ENCODE data around the gene NPTX1. TPM values are rescaled to one million over a fixed set of nuclear protein-coding genes. Genes with fewer than 3 reads are reported as not detected.
"Not testable (repeated sequence)": the region's sequence is repeated elsewhere in the genome, so short reads cannot be mapped to it uniquely, and the experiment has no call there.

Gene NPTX1
- total RNA-seq, 1 donor from 2014 or later = 0.10 TPM

GRCh38 chr17:80510132-80510531, 33.7 kb upstream of the NPTX1 start:
- H3K4me1 Mint-ChIP-seq (ENCODE audit: unreplicated experiment) = peaks cover 3% of the 10 kb centered on the region
- no peak overlapping the region for H3K27ac Mint-ChIP-seq (ENCODE audit: unreplicated experiment)
- H3K36me3 Mint-ChIP-seq (ENCODE audit: low read depth, unreplicated experiment) = no peaks in the 10 kb centered on the region
- no peak for DNase-seq (ENCODE audit: low spot score)
- no peaks in the 10 kb centered on the region for H3K27me3 Mint-ChIP-seq (ENCODE audit: unreplicated experiment)
- no peaks in the 10 kb centered on the region for H3K9me3 Mint-ChIP-seq (ENCODE audit: unreplicated experiment)
- no peak overlapping the region for H3K4me3 Mint-ChIP-seq (ENCODE audit: unreplicated experiment)
- TF ChIP-seq, protein P1, sequence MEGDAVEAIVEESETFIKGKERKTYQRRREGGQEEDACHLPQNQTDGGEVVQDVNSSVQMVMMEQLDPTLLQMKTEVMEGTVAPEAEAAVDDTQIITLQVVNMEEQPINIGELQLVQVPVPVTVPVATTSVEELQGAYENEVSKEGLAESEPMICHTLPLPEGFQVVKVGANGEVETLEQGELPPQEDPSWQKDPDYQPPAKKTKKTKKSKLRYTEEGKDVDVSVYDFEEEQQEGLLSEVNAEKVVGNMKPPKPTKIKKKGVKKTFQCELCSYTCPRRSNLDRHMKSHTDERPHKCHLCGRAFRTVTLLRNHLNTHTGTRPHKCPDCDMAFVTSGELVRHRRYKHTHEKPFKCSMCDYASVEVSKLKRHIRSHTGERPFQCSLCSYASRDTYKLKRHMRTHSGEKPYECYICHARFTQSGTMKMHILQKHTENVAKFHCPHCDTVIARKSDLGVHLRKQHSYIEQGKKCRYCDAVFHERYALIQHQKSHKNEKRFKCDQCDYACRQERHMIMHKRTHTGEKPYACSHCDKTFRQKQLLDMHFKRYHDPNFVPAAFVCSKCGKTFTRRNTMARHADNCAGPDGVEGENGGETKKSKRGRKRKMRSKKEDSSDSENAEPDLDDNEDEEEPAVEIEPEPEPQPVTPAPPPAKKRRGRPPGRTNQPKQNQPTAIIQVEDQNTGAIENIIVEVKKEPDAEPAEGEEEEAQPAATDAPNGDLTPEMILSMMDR (IDR thresholded peaks at IDR 0.05; ENCODE audit: unreplicated experiment) = no peak

- Mint-ChIP-seq H3K36me3 (ENCODE audit: low read depth, unreplicated experiment) (no peaks in the 10 kb centered on the region), H3K4me1 (ENCODE audit: unreplicated experiment) (peaks cover 3% of the 10 kb centered on the region), H3K9me3 (ENCODE audit: unreplicated experiment) (no peaks in the 10 kb centered on the region), H3K27ac (ENCODE audit: unreplicated experiment) (no peak overlapping the region), H3K27me3 (ENCODE audit: unreplicated experiment) (no peaks in the 10 kb centered on the region), H3K4me3 (ENCODE audit: unreplicated experiment) (no peak overlapping the region)
- no peak for DNase-seq (ENCODE audit: low spot score)
- TF ChIP-seq, protein P1 (IDR thresholded peaks at IDR 0.05; ENCODE audit: unreplicated experiment) = no peak
Measured at GRCh38 chr17:80509311-80509710, 32.9 kb upstream of the NPTX1 start.

- no peak overlapping the region for H3K27ac Mint-ChIP-seq (ENCODE audit: unreplicated experiment)
- H3K36me3 Mint-ChIP-seq (ENCODE audit: low read depth, unreplicated experiment) = no peaks in the 10 kb centered on the region
- H3K4me1 Mint-ChIP-seq (ENCODE audit: unreplicated experiment) = no peaks in the 10 kb centered on the region
- no peaks in the 10 kb centered on the region for H3K9me3 Mint-ChIP-seq (ENCODE audit: unreplicated experiment)
- DNase-seq (ENCODE audit: low spot score) = no peak
- H3K27me3 Mint-ChIP-seq (ENCODE audit: unreplicated experiment) = no peaks in the 10 kb centered on the region
- TF ChIP-seq, protein P1 (IDR thresholded peaks at IDR 0.05; ENCODE audit: unreplicated experiment) = no peak
- no peak overlapping the region for H3K4me3 Mint-ChIP-seq (ENCODE audit: unreplicated experiment)
Measured at GRCh38 chr17:80507965-80508364, 31.6 kb upstream of the NPTX1 start.

- DNase-seq (ENCODE audit: low spot score); H3K27ac Mint-ChIP-seq (ENCODE audit: unreplicated experiment): not testable (repeated sequence)
Measured at GRCh38 chr17:80507177-80507576, 30.8 kb upstream of the NPTX1 start.

DNA sequence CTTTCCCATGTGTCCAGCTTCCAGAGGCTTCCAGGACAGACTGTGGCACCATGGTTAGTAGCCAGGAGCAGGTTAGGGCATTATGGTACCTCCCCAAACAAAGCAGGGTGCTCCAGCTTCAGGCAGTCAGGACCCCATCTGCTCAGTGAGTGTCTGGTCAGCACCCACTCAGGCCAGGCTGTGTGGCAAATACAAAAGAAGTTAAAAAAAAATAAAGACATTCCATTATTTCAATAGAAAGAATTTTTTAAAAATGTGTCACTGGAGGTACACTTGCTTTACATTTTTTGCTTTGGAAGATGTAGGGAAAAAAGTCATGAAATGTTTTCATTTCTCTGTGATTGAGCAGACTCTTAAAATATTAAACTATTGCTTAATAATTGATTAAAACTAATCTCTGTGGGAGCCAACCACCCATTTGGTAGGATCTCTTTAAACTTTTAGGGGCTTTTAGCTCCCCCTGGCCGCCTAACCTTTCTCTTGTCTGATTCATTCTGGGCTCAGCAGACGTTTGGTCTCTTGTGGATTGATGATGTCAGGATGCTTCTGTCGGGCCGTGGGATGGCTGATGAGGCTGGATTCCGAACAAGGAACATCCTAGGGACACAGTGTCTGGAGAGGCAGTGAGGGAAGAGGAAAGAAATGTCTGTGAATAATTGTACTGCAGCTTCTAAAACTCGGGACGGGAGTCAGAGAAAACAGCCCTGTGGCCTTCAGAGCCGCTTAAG, 28.4 kb upstream of the NPTX1 start:
- H3K4me3 Mint-ChIP-seq (ENCODE audit: unreplicated experiment) = no peak overlapping the region
- TF ChIP-seq, protein P1 (IDR thresholded peaks at IDR 0.05; ENCODE audit: unreplicated experiment) = no peak
- DNase-seq (ENCODE audit: low spot score) = no peak
- H3K27ac Mint-ChIP-seq (ENCODE audit: unreplicated experiment) = no peak overlapping the region
- H3K4me1 Mint-ChIP-seq (ENCODE audit: unreplicated experiment) = no peaks in the 10 kb centered on the region
- no peaks in the 10 kb centered on the region for H3K9me3 Mint-ChIP-seq (ENCODE audit: unreplicated experiment)
- peaks cover 1% of the 10 kb centered on the region for H3K27me3 Mint-ChIP-seq (ENCODE audit: unreplicated experiment)
- no peaks in the 10 kb centered on the region for H3K36me3 Mint-ChIP-seq (ENCODE audit: low read depth, unreplicated experiment)

More at GRCh38 chr17:80507177-80507576, 30.8 kb upstream of the NPTX1 start:
- H3K36me3 Mint-ChIP-seq (ENCODE audit: low read depth, unreplicated experiment); H3K4me3 Mint-ChIP-seq (ENCODE audit: unreplicated experiment); H3K27me3 Mint-ChIP-seq (ENCODE audit: unreplicated experiment); H3K9me3 Mint-ChIP-seq (ENCODE audit: unreplicated experiment); H3K4me1 Mint-ChIP-seq (ENCODE audit: unreplicated experiment): not testable (repeated sequence)

All from endothelial cell (in vitro differentiated cells).